SIG-M5 treated with dmso at 0.1 percent for 504 hours (cell line): ENCODE measurements around the gene ANKRD40CL.

Source experiments
- DNase-seq: peaks from one replicate; lab custom pipeline; 2025; ENCODE audit not compliant: unreplicated experiment; lab: John Stamatoyannopoulos, UW

Gene ANKRD40CL

DNA sequence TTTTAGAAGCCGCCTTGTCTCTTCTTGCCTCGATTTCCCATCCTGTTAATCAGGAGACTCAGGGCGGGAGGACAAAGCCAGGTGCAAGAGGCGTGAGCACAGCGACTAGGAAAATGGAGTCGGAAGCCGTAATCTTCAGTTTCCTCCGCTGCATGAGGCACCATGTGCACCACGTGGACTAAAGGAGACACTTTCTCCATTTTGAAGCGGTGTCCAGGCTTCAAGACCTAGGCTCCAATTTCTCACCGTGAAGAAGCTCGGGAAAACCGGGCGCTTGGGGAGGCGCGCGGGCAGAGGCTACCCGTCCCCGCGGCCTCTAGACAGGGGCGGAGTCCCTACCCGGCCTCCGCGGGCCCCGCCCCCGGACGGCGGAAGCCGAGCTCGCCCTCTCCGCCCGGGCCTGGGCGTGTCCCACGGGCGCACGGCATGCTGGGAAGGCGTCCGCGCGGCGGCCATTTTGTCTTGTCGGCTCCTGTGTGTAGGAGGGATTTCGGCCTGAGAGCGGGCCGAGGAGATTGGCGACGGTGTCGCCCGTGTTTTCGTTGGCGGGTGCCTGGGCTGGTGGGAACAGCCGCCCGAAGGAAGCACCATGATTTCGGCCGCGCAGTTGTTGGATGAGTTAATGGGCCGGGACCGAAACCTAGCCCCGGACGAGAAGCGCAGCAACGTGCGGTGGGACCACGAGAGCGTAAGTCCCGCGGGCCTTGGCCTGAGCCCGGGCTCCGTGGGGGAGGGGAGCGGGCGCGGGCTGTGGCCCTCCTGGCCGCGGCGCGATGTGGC is 48.0 kb downstream of the ANKRD40CL start, which contains the start of gene LUC7L3:
TSS of gene LUC7L3 (plus strand) at position 460 of the 780 bp plus-strand sequence. CDS start at position 590, 130 bp downstream.
- peak; percentile 90 for DNase-seq

DNA sequence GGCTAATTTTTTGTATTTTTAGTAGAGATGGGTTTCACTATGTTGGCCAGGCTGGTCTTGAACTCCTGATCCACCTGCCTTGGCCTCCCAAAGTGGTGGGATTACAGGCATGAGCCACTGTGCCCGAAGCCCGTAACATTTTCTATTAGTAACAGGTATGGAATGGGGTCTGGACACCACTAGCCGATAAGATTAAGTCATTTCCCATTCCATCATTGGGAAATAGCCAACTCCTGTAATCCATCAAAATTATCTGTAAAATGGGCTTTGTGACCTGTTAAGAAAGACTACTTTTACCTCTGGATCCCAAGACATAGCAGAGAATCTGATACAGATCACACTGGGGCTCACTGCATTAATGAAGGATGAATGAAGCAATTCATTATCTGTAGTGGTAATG is 51.8 kb downstream of the ANKRD40CL start:
- no peak for DNase-seq

DNA sequence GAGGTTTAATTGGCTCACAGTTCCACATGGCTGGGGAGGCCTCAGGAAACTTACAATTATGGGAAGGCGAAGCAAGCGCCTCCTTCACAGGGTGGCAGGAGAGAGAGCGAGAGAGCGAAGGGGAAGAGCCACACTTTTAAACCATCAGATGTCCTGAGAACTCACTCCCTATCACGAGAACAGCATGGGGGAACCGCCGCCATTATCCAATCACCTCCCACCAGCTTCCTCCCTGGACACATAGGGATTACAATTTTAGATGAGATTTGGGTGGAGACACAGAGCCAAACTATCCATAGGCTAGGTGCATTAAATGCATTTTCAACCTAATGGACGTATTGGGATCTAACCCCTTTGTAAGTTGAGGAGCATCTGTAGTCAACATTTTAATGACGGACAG is 54.7 kb downstream of the ANKRD40CL start:
- DNase-seq, result no peak
